ENCODE results near the gene ANKMY2.

The ANKMY2 gene

DNA sequence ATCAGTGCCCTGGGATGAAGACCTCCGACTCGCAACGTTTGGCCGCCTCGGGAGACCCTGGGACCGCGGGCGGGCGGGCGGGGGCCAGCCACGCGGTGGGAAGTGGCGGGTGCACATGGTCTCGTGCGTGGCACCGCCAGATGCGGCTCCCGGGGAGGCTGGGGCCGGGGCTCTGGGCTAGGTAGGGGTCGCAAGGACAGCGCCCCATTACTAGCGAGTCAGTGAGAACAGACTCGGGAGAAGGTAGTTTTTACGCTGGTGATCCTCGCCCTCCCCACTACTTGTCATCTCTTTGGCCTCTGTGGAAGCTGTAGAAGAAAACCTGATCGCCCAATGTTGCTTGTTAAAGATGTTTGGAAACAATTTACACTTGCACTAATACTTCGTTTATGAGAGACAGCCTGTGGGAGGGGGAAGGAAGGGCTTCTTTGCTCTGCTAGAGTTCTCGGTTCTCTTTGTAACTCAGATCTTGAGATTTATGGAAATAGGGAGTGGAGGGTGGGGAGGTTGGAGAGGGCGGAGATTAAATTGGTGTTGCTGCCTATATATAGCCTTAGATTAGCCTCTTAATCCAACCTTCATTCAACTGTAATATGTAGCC lies 1.0 kb upstream of the ANKMY2 start:
- peak overlapping the region; percentile 23 to 98 for H3K27ac ChIP-seq (ENCODE audit: insufficient read depth in 1 of 2, low read depth in 1 of 2, low read length in 2 of 2, poor library complexity in 1 of 2, severe bottlenecking in 2 of 2)
- peak overlapping the region; percentile 78 to 99 (median 95) for H3K4me3 ChIP-seq (ENCODE audit: control insufficient read depth in 1 of 7, extremely low read depth in 1 of 7, insufficient read depth in 4 of 7, low read depth in 2 of 7, low read length in 6 of 7)
- peaks cover 23 to 59% (median 45%) of the 10 kb centered on the region in 4 experiments for H3K4me1 ChIP-seq (ENCODE audit: control extremely low read depth in 1 of 4, control insufficient read depth in 4 of 4, insufficient read depth in 4 of 4, low read length in 3 of 4)
- CTCF ChIA-PET = interaction anchor here (1.1 to 1.3 kb wide), 2 partner anchors 10 to 47 kb away, joined by 3 to 4 read pairs; no protein-coding TSS in a partner anchor
- POLR2A ChIA-PET = interaction anchor here (0.7 to 1.4 kb wide), 3 partner anchors 45 to 112 kb away, joined by 3 to 4 read pairs (median 3); no protein-coding TSS in a partner anchor
- no peaks in the 10 kb centered on the region for H3K27me3 ChIP-seq (replicated peaks in 2 of 5; ENCODE audit: control insufficient read depth in 4 of 5, insufficient read depth in 5 of 5, low read length in 4 of 5)
- H3K9me3 ChIP-seq (ENCODE audit: control extremely low read depth in 1 of 5, control insufficient read depth in 4 of 5, insufficient read depth in 2 of 5, low read depth in 1 of 5, low read length in 4 of 5) = no peaks in the 10 kb centered on the region
- 2% methylated on average over 12 of the region's 29 CpGs for WGBS (ENCODE audit: insufficient coverage)
- DNase-seq = peak in 1 of 3 donors; percentile 24
- H3K36me3 ChIP-seq (ENCODE audit: control insufficient read depth in 4 of 4, insufficient read depth in 4 of 4, low read length in 3 of 4) = peaks cover 0 to 10% (median 0%) of the 10 kb centered on the region in 4 experiments

- Histone ChIP-seq H3K27ac (ENCODE audit: insufficient read depth in 1 of 2, low read depth in 1 of 2, low read length in 2 of 2, poor library complexity in 1 of 2, severe bottlenecking in 2 of 2) (peak overlapping the region; percentile 89 to 98), H3K4me1 (ENCODE audit: control extremely low read depth in 1 of 4, control insufficient read depth in 4 of 4, insufficient read depth in 4 of 4, low read length in 3 of 4) (peaks cover 20 to 44% (median 35%) of the 10 kb centered on the region in 4 experiments), H3K27me3 (replicated peaks in 2 of 5; ENCODE audit: control insufficient read depth in 4 of 5, insufficient read depth in 5 of 5, low read length in 4 of 5) (no peaks in the 10 kb centered on the region), H3K4me3 (ENCODE audit: control insufficient read depth in 1 of 7, extremely low read depth in 1 of 7, insufficient read depth in 4 of 7, low read depth in 2 of 7, low read length in 6 of 7) (peak overlapping the region; percentile 78 to 99 (median 95)), H3K9me3 (ENCODE audit: control extremely low read depth in 1 of 5, control insufficient read depth in 4 of 5, insufficient read depth in 2 of 5, low read depth in 1 of 5, low read length in 4 of 5) (no peaks in the 10 kb centered on the region), H3K36me3 (ENCODE audit: control insufficient read depth in 4 of 4, insufficient read depth in 4 of 4, low read length in 3 of 4) (peaks cover 0 to 10% (median 2%) of the 10 kb centered on the region in 4 experiments)
- POLR2A ChIA-PET = no interaction called here
- WGBS (ENCODE audit: insufficient coverage) = 0% methylated on average over 42 of the region's 57 CpGs
- CTCF ChIA-PET = interaction anchor here (0.8 to 1.1 kb wide), 5 partner anchors 13 to 49 kb away, joined by 3 to 4 read pairs (median 3); no protein-coding TSS in a partner anchor
- DNase-seq = peak; percentile 43 to 82 (median 72)
Measured at GRCh38 chr7:16644636-16645592, 640 bp downstream of the ANKMY2 start.

- peak overlapping the region in 1 of 2 experiments; percentile 98 for H3K27ac ChIP-seq (ENCODE audit: insufficient read depth in 1 of 2, low read depth in 1 of 2, low read length in 2 of 2, poor library complexity in 1 of 2, severe bottlenecking in 2 of 2)
- POLR2A ChIA-PET = no interaction called here
Measured at GRCh38 chr7:16644157-16644556, 1.4 kb downstream of the ANKMY2 start.

GRCh38 chr7:16638282-16639280 lies 7.0 kb downstream of the ANKMY2 start:
- Histone ChIP-seq H3K27me3 (replicated peaks in 2 of 5; ENCODE audit: control insufficient read depth in 4 of 5, insufficient read depth in 5 of 5, low read length in 4 of 5) (no peaks in the 10 kb centered on the region), H3K4me3 (ENCODE audit: control insufficient read depth in 1 of 7, extremely low read depth in 1 of 7, insufficient read depth in 4 of 7, low read depth in 2 of 7, low read length in 6 of 7) (no peak overlapping the region), H3K4me1 (ENCODE audit: control extremely low read depth in 1 of 4, control insufficient read depth in 4 of 4, insufficient read depth in 4 of 4, low read length in 3 of 4) (peaks cover 0 to 3% (median 0%) of the 10 kb centered on the region in 4 experiments), H3K27ac (ENCODE audit: insufficient read depth in 1 of 2, low read depth in 1 of 2, low read length in 2 of 2, poor library complexity in 1 of 2, severe bottlenecking in 2 of 2) (no peak overlapping the region), H3K9me3 (ENCODE audit: control extremely low read depth in 1 of 5, control insufficient read depth in 4 of 5, insufficient read depth in 2 of 5, low read depth in 1 of 5, low read length in 4 of 5) (no peaks in the 10 kb centered on the region), H3K36me3 (ENCODE audit: control insufficient read depth in 4 of 4, insufficient read depth in 4 of 4, low read length in 3 of 4) (peaks cover 4 to 16% (median 7%) of the 10 kb centered on the region in 4 experiments)
- DNase-seq = no peak
- ChIA-PET CTCF (interaction anchor here (0.7 to 0.8 kb wide), 2 partner anchors 15 to 18 kb away, joined by 3 read pairs; no protein-coding TSS in a partner anchor), POLR2A (interaction anchor here (0.6 kb wide), 2 partner anchors 56 to 926 kb away, joined by 3 to 4 read pairs; no protein-coding TSS in a partner anchor)
- WGBS (ENCODE audit: insufficient coverage) = 100% methylated on average over 1 of the region's 7 CpGs

More at GRCh38 chr7:16644157-16644556, 1.4 kb downstream of the ANKMY2 start:
- no peak for DNase-seq
- WGBS (ENCODE audit: insufficient coverage) = 90% methylated on average over 4 of the region's 4 CpGs
- CTCF ChIA-PET = interaction anchor here (0.8 kb wide), 1 partner anchor 36 kb away, joined by 3 read pairs; no protein-coding TSS in a partner anchor
- no peaks in the 10 kb centered on the region for H3K9me3 ChIP-seq (ENCODE audit: control extremely low read depth in 1 of 5, control insufficient read depth in 4 of 5, insufficient read depth in 2 of 5, low read depth in 1 of 5, low read length in 4 of 5)
- peak overlapping the region; percentile 78 to 99 (median 95) for H3K4me3 ChIP-seq (ENCODE audit: control insufficient read depth in 1 of 7, extremely low read depth in 1 of 7, insufficient read depth in 4 of 7, low read depth in 2 of 7, low read length in 6 of 7)
- peaks cover 0 to 7% (median 2%) of the 10 kb centered on the region in 4 experiments for H3K36me3 ChIP-seq (ENCODE audit: control insufficient read depth in 4 of 4, insufficient read depth in 4 of 4, low read length in 3 of 4)
- H3K4me1 ChIP-seq (ENCODE audit: control extremely low read depth in 1 of 4, control insufficient read depth in 4 of 4, insufficient read depth in 4 of 4, low read length in 3 of 4) = peaks cover 20 to 39% (median 31%) of the 10 kb centered on the region in 4 experiments
- no peaks in the 10 kb centered on the region for H3K27me3 ChIP-seq (replicated peaks in 2 of 5; ENCODE audit: control insufficient read depth in 4 of 5, insufficient read depth in 5 of 5, low read length in 4 of 5)

- CTCF ChIA-PET = interaction anchor here (1.6 kb wide), 1 partner anchor 9 kb away, joined by 7 read pairs; no protein-coding TSS in a partner anchor
- POLR2A ChIA-PET = no interaction called here
Measured at GRCh38 chr7:16637379-16637778, 8.2 kb downstream of the ANKMY2 start.

GRCh38 chr7:16636555-16637101 lies 8.9 kb downstream of the ANKMY2 start:
- Histone ChIP-seq H3K9me3 (ENCODE audit: control extremely low read depth in 1 of 5, control insufficient read depth in 4 of 5, insufficient read depth in 2 of 5, low read depth in 1 of 5, low read length in 4 of 5) (no peaks in the 10 kb centered on the region), H3K36me3 (ENCODE audit: control insufficient read depth in 4 of 4, insufficient read depth in 4 of 4, low read length in 3 of 4) (peaks cover 3 to 19% (median 7%) of the 10 kb centered on the region in 4 experiments), H3K27ac (ENCODE audit: insufficient read depth in 1 of 2, low read depth in 1 of 2, low read length in 2 of 2, poor library complexity in 1 of 2, severe bottlenecking in 2 of 2) (no peak overlapping the region), H3K4me1 (ENCODE audit: control extremely low read depth in 1 of 4, control insufficient read depth in 4 of 4, insufficient read depth in 4 of 4, low read length in 3 of 4) (no peaks in the 10 kb centered on the region), H3K4me3 (ENCODE audit: control insufficient read depth in 1 of 7, extremely low read depth in 1 of 7, insufficient read depth in 4 of 7, low read depth in 2 of 7, low read length in 6 of 7) (no peak overlapping the region), H3K27me3 (replicated peaks in 2 of 5; ENCODE audit: control insufficient read depth in 4 of 5, insufficient read depth in 5 of 5, low read length in 4 of 5) (no peaks in the 10 kb centered on the region)
- POLR2A ChIA-PET = no interaction called here
- DNase-seq = no peak
- WGBS (ENCODE audit: insufficient coverage) = no CpG with 5 or more reads among the region's 1 CpG
- CTCF ChIA-PET = interaction anchor here (1.3 to 1.6 kb wide), 3 partner anchors 8 to 42 kb away, joined by 3 to 7 read pairs (median 4); no protein-coding TSS in a partner anchor

More at GRCh38 chr7:16637379-16637778, 8.2 kb downstream of the ANKMY2 start:
- H3K9me3 ChIP-seq (ENCODE audit: control extremely low read depth in 1 of 5, control insufficient read depth in 4 of 5, insufficient read depth in 2 of 5, low read depth in 1 of 5, low read length in 4 of 5) = no peaks in the 10 kb centered on the region
- 100% methylated on average over 1 of the region's 5 CpGs for WGBS (ENCODE audit: insufficient coverage)
- H3K36me3 ChIP-seq (ENCODE audit: control insufficient read depth in 4 of 4, insufficient read depth in 4 of 4, low read length in 3 of 4) = peaks cover 3 to 17% (median 7%) of the 10 kb centered on the region in 4 experiments
- no peaks in the 10 kb centered on the region for H3K27me3 ChIP-seq (replicated peaks in 2 of 5; ENCODE audit: control insufficient read depth in 4 of 5, insufficient read depth in 5 of 5, low read length in 4 of 5)
- no peak for DNase-seq
- H3K4me3 ChIP-seq (ENCODE audit: control insufficient read depth in 1 of 7, extremely low read depth in 1 of 7, insufficient read depth in 4 of 7, low read depth in 2 of 7, low read length in 6 of 7) = no peak overlapping the region
- H3K27ac ChIP-seq (ENCODE audit: insufficient read depth in 1 of 2, low read depth in 1 of 2, low read length in 2 of 2, poor library complexity in 1 of 2, severe bottlenecking in 2 of 2) = no peak overlapping the region
- H3K4me1 ChIP-seq (ENCODE audit: control extremely low read depth in 1 of 4, control insufficient read depth in 4 of 4, insufficient read depth in 4 of 4, low read length in 3 of 4) = no peaks in the 10 kb centered on the region
